Right lobe of liver (tissue), 6 donors: ENCODE data around the gene MRPS6. TPM values are rescaled to one million over a fixed set of nuclear protein-coding genes. Genes with fewer than 3 reads are reported as not detected.

Experiments
- ATAC-seq, 4 donors: fragments of 200-7000 bp; cut with Tn5 transposase; one replicate each; pipeline ENCODE4 v1.9.1; 2020; ENCODE audit warnings: mild to moderate bottlenecking in 4 of 4, moderate library complexity in 4 of 4
- DNase-seq, 3 donors: peaks; one replicate each; pipeline ENCODE4 v3.0.0-alpha.2; 2020
- H3K27ac ChIP-seq, 3 donors: fragments of 200-600 bp; one replicate each; pipeline ENCODE4 v1.8.0; 2022
- H3K27me3 ChIP-seq, 2 donors: fragments of 200-600 bp; one replicate each; pipeline ENCODE4 v1.8.0; 2022
- H3K36me3 ChIP-seq, 4 donors: fragments of 200-600 bp; sonication (generic) in 1 of 4; one replicate each; pipeline versions ENCODE4 v1.5.1 to v1.8.0; 2017 to 2022; ENCODE audit warnings: control low read depth in 1 of 4
- H3K4me1 ChIP-seq, 4 donors: fragments of 200-600 bp; sonication (generic) in 1 of 4; one replicate each; pipeline versions ENCODE4 v1.5.1 to v1.8.0; 2017 to 2022; ENCODE audit warnings: control low read depth in 1 of 4
- H3K4me3 ChIP-seq, 3 donors: fragments of 200-600 bp; one replicate each; pipeline ENCODE4 v1.8.0; 2022
- H3K9me3 ChIP-seq, 4 donors: fragments of 200-600 bp; sonication (generic) in 1 of 4; one replicate each; pipeline versions ENCODE4 v1.5.1 to v1.8.0; 2017 to 2022; ENCODE audit warnings: control low read depth in 1 of 4
- POLR2A ChIP-seq: fragments of 450-650 bp; IDR thresholded peaks from one replicate; pipeline ENCODE4 v1.6.1; 2017; ENCODE audit warnings: antibody characterized with exemption, mild to moderate bottlenecking
- WGBS: methylation state at CpG from one replicate; pipeline ENCODE4 v1.1.6; 2018; ENCODE audit warnings: low coverage, low lambda C conversion rate; ENCODE audit not compliant: insufficient coverage; ENCODE audit errors: missing lambda C conversion rate; 5-methylcytosine and 5-hydroxymethylcytosine counted together
- intact Hi-C, 2 donors: fragments of 100-400 bp; cut with DNase I; formaldehyde crosslinking; loops; one replicate each; pipeline versions ENCODE4 v1.11.2 to v1.14.1; 2022
- total RNA-seq, 6 experiments: library from RNA; depleted of rRNA in 2 of 6; stranded (reverse); fragments of >200 nt in 2 of 6; fragmentation: NEBNext Ultra II Directional in 3 of 6; extraction: Animal tissue kit (Norgen Biotek cat#: 25700) in 3 of 6; gene quantifications; one replicate each; pipeline versions ENCODE4 v1.1.0 to v1.2.4, GENCODE V29; 2016 to 2023
- TF ChIP-seq, protein P1 (sequence below), 4 donors: fragments of 200-600 bp in 3 of 4; fragments of 450-650 bp in 1 of 4; IDR thresholded peaks; one replicate each; pipeline versions ENCODE4 v1.5.1 to v1.8.0; 2016 to 2022; ENCODE audit warnings: antibody characterized with exemption in 4 of 4, mild to moderate bottlenecking in 2 of 4
- donor health status: DM: no; HTN: yes; CAD: no.
- donor health status: DM: no; HTN: no; CAD: no.
- donor health status: DM: no; HTN: no; CAD: no.
- donor health status: DM: no; HTN: yes; CAD: no.
- donor health status: DM: no; HTN: yes; CAD: no.

The MRPS6 gene
- total RNA-seq, 6 experiments from 2014 or later, result 16.0 to 30.0 (median 24.5) TPM

- intact Hi-C loops, result no loop called here
- H3K4me3 ChIP-seq, result peak overlapping the region; percentile 57 to 75 (median 73)
- DNase-seq (peak in 2 of 3 donors; percentile 68), ATAC-seq (peak; percentile 44 to 67 (median 60))
- no peaks in the 10 kb centered on the region for H3K9me3 ChIP-seq
- 2% methylated on average over 10 of the region's 95 CpGs for WGBS
- TF ChIP-seq POLR2A, result no peak
- TF ChIP-seq, protein P1, sequence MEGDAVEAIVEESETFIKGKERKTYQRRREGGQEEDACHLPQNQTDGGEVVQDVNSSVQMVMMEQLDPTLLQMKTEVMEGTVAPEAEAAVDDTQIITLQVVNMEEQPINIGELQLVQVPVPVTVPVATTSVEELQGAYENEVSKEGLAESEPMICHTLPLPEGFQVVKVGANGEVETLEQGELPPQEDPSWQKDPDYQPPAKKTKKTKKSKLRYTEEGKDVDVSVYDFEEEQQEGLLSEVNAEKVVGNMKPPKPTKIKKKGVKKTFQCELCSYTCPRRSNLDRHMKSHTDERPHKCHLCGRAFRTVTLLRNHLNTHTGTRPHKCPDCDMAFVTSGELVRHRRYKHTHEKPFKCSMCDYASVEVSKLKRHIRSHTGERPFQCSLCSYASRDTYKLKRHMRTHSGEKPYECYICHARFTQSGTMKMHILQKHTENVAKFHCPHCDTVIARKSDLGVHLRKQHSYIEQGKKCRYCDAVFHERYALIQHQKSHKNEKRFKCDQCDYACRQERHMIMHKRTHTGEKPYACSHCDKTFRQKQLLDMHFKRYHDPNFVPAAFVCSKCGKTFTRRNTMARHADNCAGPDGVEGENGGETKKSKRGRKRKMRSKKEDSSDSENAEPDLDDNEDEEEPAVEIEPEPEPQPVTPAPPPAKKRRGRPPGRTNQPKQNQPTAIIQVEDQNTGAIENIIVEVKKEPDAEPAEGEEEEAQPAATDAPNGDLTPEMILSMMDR (IDR thresholded peaks at IDR 0.05), result no peak
- H3K4me1 ChIP-seq, result peaks cover 0 to 18% (median 7%) of the 10 kb centered on the region in 4 donors
- no peaks in the 10 kb centered on the region for H3K27me3 ChIP-seq
- H3K27ac ChIP-seq, result peak overlapping the region; percentile 65 to 97 (median 70)
- no peaks in the 10 kb centered on the region for H3K36me3 ChIP-seq
Measured at GRCh38 chr21:34073749-34074282, 438 bp downstream of the MRPS6 start.

- H3K4me1 ChIP-seq, result peaks cover 0 to 23% (median 11%) of the 10 kb centered on the region in 4 donors
- H3K27ac ChIP-seq, result peak overlapping the region in 2 of 3 donors; percentile 52 to 97
- TF ChIP-seq, protein P1 (IDR thresholded peaks at IDR 0.05), result no peak
- TF ChIP-seq POLR2A, result no peak
- intact Hi-C loops, result no loop called here
- 7% methylated on average over 28 of the region's 32 CpGs for WGBS
- no peaks in the 10 kb centered on the region for H3K27me3 ChIP-seq
- peak overlapping the region; percentile 38 to 75 (median 58) for H3K4me3 ChIP-seq
- no peaks in the 10 kb centered on the region for H3K9me3 ChIP-seq
- no peak for DNase-seq
- no peak for ATAC-seq
- H3K36me3 ChIP-seq, result no peaks in the 10 kb centered on the region
Measured at GRCh38 chr21:34074283-34075090, 1.1 kb downstream of the MRPS6 start.

DNA sequence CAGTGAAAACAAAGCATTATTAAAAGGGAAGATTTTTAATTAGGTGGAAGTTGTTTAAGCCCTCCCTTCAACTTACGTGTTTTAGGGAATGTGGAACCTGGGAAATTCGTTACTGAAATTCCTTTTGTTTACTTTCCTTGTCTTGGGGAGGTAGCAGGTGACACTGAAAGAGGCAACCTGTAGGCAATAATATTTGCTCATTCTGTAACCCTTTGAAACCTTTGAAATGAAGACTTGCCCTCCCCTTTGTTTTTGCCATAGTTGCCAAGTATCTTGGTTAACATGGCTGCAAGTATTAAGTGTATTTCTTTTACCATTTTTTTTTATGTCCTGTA is 1.7 kb downstream of the MRPS6 start:
- no peak for ATAC-seq

GRCh38 chr21:34075760-34076660 is 2.6 kb downstream of the MRPS6 start:
- Histone ChIP-seq H3K9me3 (no peaks in the 10 kb centered on the region), H3K27ac (no peak overlapping the region), H3K4me1 (peaks cover 0 to 27% (median 12%) of the 10 kb centered on the region in 4 donors), H3K27me3 (no peaks in the 10 kb centered on the region), H3K4me3 (peak overlapping the region in 1 of 3 donors; percentile 75), H3K36me3 (no peaks in the 10 kb centered on the region)
- WGBS, result 46% methylated on average over 9 of the region's 9 CpGs
- TF ChIP-seq, protein P1 (IDR thresholded peaks at IDR 0.05), result no peak
- TF ChIP-seq POLR2A, result no peak
- intact Hi-C loops, result no loop called here
- ATAC-seq (no peak), DNase-seq (no peak)

More for the DNA sequence above, 1.7 kb downstream of the MRPS6 start:
- Histone ChIP-seq H3K27ac (peak overlapping the region in 2 of 3 donors; percentile 52 to 97), H3K4me3 (peak overlapping the region; percentile 38 to 75 (median 58)), H3K4me1 (peaks cover 0 to 24% (median 12%) of the 10 kb centered on the region in 4 donors), H3K9me3 (no peaks in the 10 kb centered on the region), H3K36me3 (no peaks in the 10 kb centered on the region), H3K27me3 (no peaks in the 10 kb centered on the region)
- 38% methylated on average over 2 of the region's 2 CpGs for WGBS
- DNase-seq, result no peak
- intact Hi-C loops, result no loop called here
- TF ChIP-seq POLR2A, result no peak
- TF ChIP-seq, protein P1 (IDR thresholded peaks at IDR 0.05), result no peak
